Breast epithelium (tissue), 4 donors: Measurements from ENCODE around the gene RASSF6. TPM values are rescaled to one million over a fixed set of nuclear protein-coding genes. Genes with fewer than 3 reads are reported as not detected.
A peak's percentile ranks its signal among the peaks of the same experiment; 100 is the strongest.
"Not testable (repeated sequence)": the region's sequence is repeated elsewhere in the genome, so short reads cannot be mapped to it uniquely, and the experiment has no call there.

Source experiments
- DNase-seq, 2 donors: peaks; one replicate each; pipeline ENCODE4 v3.0.0-alpha.2; 2019; ENCODE audit warnings: low spot score in 2 of 2
- H3K27ac ChIP-seq, 2 donors: fragments of 200-600 bp; sonication (generic) in 1 of 2; one replicate each; pipeline ENCODE4 v1.5.1; 2016 to 2019; ENCODE audit warnings: mild to moderate bottlenecking in 1 of 2
- H3K27me3 ChIP-seq, 2 donors: fragments of 200-600 bp; sonication (generic) in 1 of 2; one replicate each; pipeline versions ENCODE4 v1.5.1 to v1.6.0; 2017 to 2019; ENCODE audit warnings: control low read depth in 1 of 2, mild to moderate bottlenecking in 1 of 2
- H3K36me3 ChIP-seq: fragments of 200-600 bp; one replicate; pipeline ENCODE4 v1.5.1; 2019
- H3K4me1 ChIP-seq, 2 donors: fragments of 200-600 bp; sonication (generic); one replicate each; pipeline ENCODE4 v1.5.1; 2016 to 2019; ENCODE audit warnings: control low read depth in 1 of 2
- H3K4me3 ChIP-seq, 3 donors: fragments of 200-600 bp; sonication (generic); 1 replicate in 2 of 3; 2 replicates in 1 of 3; pipeline ENCODE4 v1.5.1; 2016 to 2019; ENCODE audit warnings: mild to moderate bottlenecking in 3 of 3, moderate library complexity in 2 of 3
- H3K9me3 ChIP-seq, 2 donors: fragments of 200-600 bp; sonication (generic) in 1 of 2; one replicate each; pipeline ENCODE4 v1.5.1; 2016 to 2019; ENCODE audit warnings: control low read depth in 1 of 2
- CTCF ChIP-seq, 3 donors: fragments of 450-650 bp; IDR thresholded peaks; one replicate each; pipeline ENCODE4 v1.5.1; 2016 to 2017; ENCODE audit warnings: antibody characterized with exemption in 3 of 3, mild to moderate bottlenecking in 3 of 3, moderate library complexity in 3 of 3
- POLR2A ChIP-seq: fragments of 450-650 bp; IDR thresholded peaks from one replicate; pipeline ENCODE4 v1.6.1; 2016; ENCODE audit warnings: antibody characterized with exemption, mild to moderate bottlenecking, moderate library complexity
- POLR2AphosphoS5 ChIP-seq, 3 donors: sonication (generic); formaldehyde crosslinking; IDR thresholded peaks; one replicate each; pipeline ENCODE4 v1.6.1; 2017; ENCODE audit warnings: antibody characterized with exemption in 3 of 3
- intact Hi-C: fragments of 100-400 bp; cut with DNase I; formaldehyde crosslinking; loops from one replicate; pipeline ENCODE4 v1.15.1; 2023; ENCODE audit warnings: low total_unique reads
- total RNA-seq, 3 donors: library from RNA; depleted of rRNA; stranded (reverse); fragments of >200 nt; gene quantifications; one replicate each; pipeline ENCODE4 v1.1.0, GENCODE V29; 2016

The RASSF6 gene
- 10 to 100 TPM in 1 of 3 donors, 1 to 10 TPM in 1, not detected in 1; 4.6 to 11.7 TPM for total RNA-seq

- H3K4me1 ChIP-seq: no peaks in the 10 kb centered on the region
- no peaks in the 10 kb centered on the region for H3K36me3 ChIP-seq
- H3K4me3 ChIP-seq: peak within 1 kb of the TSS in 2 of 3 donors; percentile 52 to 64
- TF ChIP-seq CTCF (IDR thresholded peaks at IDR 0.05) (no peak), POLR2AphosphoS5 (IDR thresholded peaks at IDR 0.05) (peak in 1 of 3 donors; percentile 54), POLR2A (no peak)
- DNase-seq: peak in 1 of 2 donors; percentile 73
- no peaks in the 10 kb centered on the region for H3K27me3 ChIP-seq
- H3K27ac ChIP-seq: peak within 1 kb of the TSS; percentile 66 to 75
- intact Hi-C loops: no loop called here
- no peaks in the 10 kb centered on the region for H3K9me3 ChIP-seq
Observed at GRCh38 chr4:73620115-73620792, at the start of gene RASSF6. Gene RASSF6, minus strand, starts transcription at chr4:73620436. Its CDS starts 8,641 bp downstream, at chr4:73611795.

- Histone ChIP-seq H3K4me3 (no peak overlapping the region), H3K27ac (no peak overlapping the region), H3K9me3 (no peaks in the 10 kb centered on the region), H3K36me3 (no peaks in the 10 kb centered on the region), H3K4me1 (no peaks in the 10 kb centered on the region), H3K27me3 (no peaks in the 10 kb centered on the region)
- TF ChIP-seq CTCF (IDR thresholded peaks at IDR 0.05) (no peak), POLR2A (no peak), POLR2AphosphoS5 (IDR thresholded peaks at IDR 0.05) (no peak)
- intact Hi-C loops: no loop called here
- no peak for DNase-seq
Observed at GRCh38 chr4:73669410-73670183, 49.4 kb upstream of the RASSF6 start.

- Histone ChIP-seq H3K4me1 (no peaks in the 10 kb centered on the region), H3K36me3 (no peaks in the 10 kb centered on the region), H3K9me3 (no peaks in the 10 kb centered on the region), H3K27ac (no peak overlapping the region), H3K4me3 (no peak overlapping the region), H3K27me3 (no peaks in the 10 kb centered on the region)
- intact Hi-C loops: no loop called here
- TF ChIP-seq POLR2AphosphoS5 (IDR thresholded peaks at IDR 0.05) (no peak), POLR2A (no peak), CTCF (IDR thresholded peaks at IDR 0.05) (no peak)
- no peak for DNase-seq
Observed at GRCh38 chr4:73668782-73669201, 48.6 kb upstream of the RASSF6 start.

GRCh38 chr4:73665924-73666323 lies 45.7 kb upstream of the RASSF6 start:
- H3K4me1 ChIP-seq, H3K4me3 ChIP-seq, H3K9me3 ChIP-seq, H3K36me3 ChIP-seq, H3K27ac ChIP-seq, intact Hi-C loops, DNase-seq, H3K27me3 ChIP-seq: not testable (repeated sequence)

GRCh38 chr4:73664470-73664869 lies 44.2 kb upstream of the RASSF6 start:
- no peaks in the 10 kb centered on the region for H3K9me3 ChIP-seq
- H3K4me1 ChIP-seq: no peaks in the 10 kb centered on the region
- H3K4me3 ChIP-seq: no peak overlapping the region
- DNase-seq: no peak
- TF ChIP-seq POLR2AphosphoS5 (IDR thresholded peaks at IDR 0.05): no peak
- TF ChIP-seq CTCF (IDR thresholded peaks at IDR 0.05): no peak
- TF ChIP-seq POLR2A: no peak
- H3K27ac ChIP-seq: no peak overlapping the region
- no peaks in the 10 kb centered on the region for H3K36me3 ChIP-seq
- intact Hi-C loops: no loop called here
- H3K27me3 ChIP-seq: no peaks in the 10 kb centered on the region
